ENCODE measurements around the gene IFRD2.
A peak's percentile ranks its signal among the peaks of the same experiment; 100 is the strongest.
"Not testable (repeated sequence)": the region's sequence is repeated elsewhere in the genome, so short reads cannot be mapped to it uniquely, and the experiment has no call there.

Gene IFRD2

GRCh38 chr3:50293079-50293801 lies 1.0 kb upstream of the IFRD2 start:
- no peak for DNase-seq
- in situ Hi-C loops (cut with HindIII; ENCODE audit: low pct_ligation_motif_present, low pct_unique_long_range_greater_than_20kb, low sequenced_read_pairs) = no loop called here

GRCh38 chr3:50290161-50290641 lies 2.0 kb downstream of the IFRD2 start:
- in situ Hi-C loops (cut with HindIII; ENCODE audit: low pct_ligation_motif_present, low pct_unique_long_range_greater_than_20kb, low sequenced_read_pairs) = no loop called here
- no peak for DNase-seq

GRCh38 chr3:50289130-50289529 lies 3.1 kb downstream of the IFRD2 start:
- in situ Hi-C loops (cut with HindIII; ENCODE audit: low pct_ligation_motif_present, low pct_unique_long_range_greater_than_20kb, low sequenced_read_pairs) = no loop called here
- DNase-seq = no peak

GRCh38 chr3:50288387-50289007 lies 3.7 kb downstream of the IFRD2 start:
- in situ Hi-C loops (cut with HindIII; ENCODE audit: low pct_ligation_motif_present, low pct_unique_long_range_greater_than_20kb, low sequenced_read_pairs) = no loop called here
- DNase-seq = no peak

GRCh38 chr3:50287262-50287661 lies 5.0 kb downstream of the IFRD2 start:
- in situ Hi-C loops (cut with HindIII; ENCODE audit: low pct_ligation_motif_present, low pct_unique_long_range_greater_than_20kb, low sequenced_read_pairs) = no loop called here
- DNase-seq = no peak

- DNase-seq = no peak
- in situ Hi-C loops (cut with HindIII; ENCODE audit: low pct_ligation_motif_present, low pct_unique_long_range_greater_than_20kb, low sequenced_read_pairs) = no loop called here
Measured at GRCh38 chr3:50286322-50287227, 5.7 kb downstream of the IFRD2 start.

- DNase-seq; in situ Hi-C loops (cut with HindIII; ENCODE audit: low pct_ligation_motif_present, low pct_unique_long_range_greater_than_20kb, low sequenced_read_pairs): not testable (repeated sequence)
Measured at GRCh38 chr3:50284121-50284520, 8.1 kb downstream of the IFRD2 start.

- no peak for DNase-seq
- in situ Hi-C loops (cut with HindIII; ENCODE audit: low pct_ligation_motif_present, low pct_unique_long_range_greater_than_20kb, low sequenced_read_pairs) = no loop called here
Measured at GRCh38 chr3:50279255-50280016, 12.8 kb downstream of the IFRD2 start.

GRCh38 chr3:50278880-50279224 lies 13.4 kb downstream of the IFRD2 start, which contains the start of gene LSMEM2:
TSS of gene LSMEM2 (plus strand) at chr3:50279087. CDS start at chr3:50279114, 27 bp downstream.
- in situ Hi-C loops (cut with HindIII; ENCODE audit: low pct_ligation_motif_present, low pct_unique_long_range_greater_than_20kb, low sequenced_read_pairs) = no loop called here

GRCh38 chr3:50278123-50278879 lies 13.9 kb downstream of the IFRD2 start:
- no peak for DNase-seq
- in situ Hi-C loops (cut with HindIII; ENCODE audit: low pct_ligation_motif_present, low pct_unique_long_range_greater_than_20kb, low sequenced_read_pairs) = no loop called here

More at GRCh38 chr3:50278880-50279224, 13.4 kb downstream of the IFRD2 start, which contains the start of gene LSMEM2:
- no peak for DNase-seq

GRCh38 chr3:50276762-50277101 lies 15.5 kb downstream of the IFRD2 start:
- in situ Hi-C loops (cut with HindIII; ENCODE audit: low pct_ligation_motif_present, low pct_unique_long_range_greater_than_20kb, low sequenced_read_pairs) = no loop called here
- no peak for DNase-seq

- in situ Hi-C loops (cut with HindIII; ENCODE audit: low pct_ligation_motif_present, low pct_unique_long_range_greater_than_20kb, low sequenced_read_pairs) = no loop called here
- DNase-seq = no peak
Measured at GRCh38 chr3:50275996-50276761, 16.1 kb downstream of the IFRD2 start.

- DNase-seq = no peak
- in situ Hi-C loops (cut with HindIII; ENCODE audit: low pct_ligation_motif_present, low pct_unique_long_range_greater_than_20kb, low sequenced_read_pairs) = no loop called here
Measured at GRCh38 chr3:50275141-50275995, 16.9 kb downstream of the IFRD2 start.

- in situ Hi-C loops (cut with HindIII; ENCODE audit: low pct_ligation_motif_present, low pct_unique_long_range_greater_than_20kb, low sequenced_read_pairs) = no loop called here
- DNase-seq = peak; percentile 58
Measured at GRCh38 chr3:50274371-50275104, 17.7 kb downstream of the IFRD2 start.

- in situ Hi-C loops (cut with HindIII; ENCODE audit: low pct_ligation_motif_present, low pct_unique_long_range_greater_than_20kb, low sequenced_read_pairs) = no loop called here
- DNase-seq = no peak
Measured at GRCh38 chr3:50273689-50274065, 18.6 kb downstream of the IFRD2 start.
